IPS-20b (cell line): ENCODE measurements around the gene MAP4K4.

Experiments used
- H3K27ac ChIP-seq: one replicate; pipeline ENCODE4 v1.5.1; 2013; ENCODE audit warnings: low read length
- H3K27me3 ChIP-seq: 2 replicates; pipeline ENCODE4 v1.6.1; 2013; ENCODE audit warnings: mild to moderate bottlenecking, low read length, inconsistent platforms; ENCODE audit not compliant: insufficient read depth
- H3K36me3 ChIP-seq: 2 replicates; pipeline ENCODE4 v1.6.1; 2013; ENCODE audit warnings: low read depth, mild to moderate bottlenecking, inconsistent platforms, low read length, moderate library complexity; ENCODE audit not compliant: insufficient read depth
- H3K4me1 ChIP-seq: 2 replicates; pipeline ENCODE4 v1.6.1; 2013; ENCODE audit warnings: mild to moderate bottlenecking, control low read depth, inconsistent platforms, low read length, moderate library complexity; ENCODE audit not compliant: insufficient read depth
- H3K4me3 ChIP-seq: 2 replicates; pipeline ENCODE4 v1.5.1; 2013; ENCODE audit warnings: mild to moderate bottlenecking, low read length, inconsistent platforms
- H3K9ac ChIP-seq: 2 replicates; pipeline ENCODE4 v1.6.1; 2013; ENCODE audit warnings: low read depth, mild to moderate bottlenecking, inconsistent platforms, low read length, moderate library complexity
- H3K9me3 ChIP-seq: 2 replicates; pipeline ENCODE4 v1.6.1; 2013; ENCODE audit warnings: mild to moderate bottlenecking, low read depth, low read length, inconsistent platforms; ENCODE audit not compliant: insufficient read depth

MAP4K4 gene

DNA sequence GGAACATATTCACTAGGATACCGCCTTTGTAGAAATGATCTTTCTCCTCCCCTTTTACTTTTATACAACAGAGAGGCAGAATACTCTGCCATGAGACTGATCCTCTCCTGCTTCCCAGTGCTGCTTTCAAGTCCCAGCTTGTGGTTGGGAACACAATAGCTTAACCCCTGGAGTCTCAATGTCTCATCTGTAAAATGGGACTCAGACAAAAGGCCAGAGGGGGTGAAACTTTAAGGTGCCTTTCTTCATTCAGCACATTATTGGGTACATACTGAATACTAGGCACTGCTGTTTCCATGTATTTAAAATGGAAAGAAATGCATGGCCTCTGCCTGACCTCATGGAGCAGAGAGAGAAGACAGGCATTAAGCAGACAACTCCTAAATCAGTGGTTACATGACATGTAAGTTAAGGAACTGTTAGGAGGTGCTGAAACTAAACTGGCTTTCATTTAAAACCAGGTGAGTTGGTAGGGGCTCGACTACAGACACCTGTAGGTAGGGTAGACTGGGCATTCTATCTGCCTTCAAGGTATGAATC, 53.8 kb downstream of the MAP4K4 start:
- Histone ChIP-seq H3K4me1 (peaks cover 50% of the 10 kb centered on the region), H3K27ac (no peak overlapping the region), H3K9ac (no peak overlapping the region), H3K36me3 (no peaks in the 10 kb centered on the region), H3K27me3 (no peaks in the 10 kb centered on the region), H3K4me3 (no peak overlapping the region), H3K9me3 (no peaks in the 10 kb centered on the region)

DNA sequence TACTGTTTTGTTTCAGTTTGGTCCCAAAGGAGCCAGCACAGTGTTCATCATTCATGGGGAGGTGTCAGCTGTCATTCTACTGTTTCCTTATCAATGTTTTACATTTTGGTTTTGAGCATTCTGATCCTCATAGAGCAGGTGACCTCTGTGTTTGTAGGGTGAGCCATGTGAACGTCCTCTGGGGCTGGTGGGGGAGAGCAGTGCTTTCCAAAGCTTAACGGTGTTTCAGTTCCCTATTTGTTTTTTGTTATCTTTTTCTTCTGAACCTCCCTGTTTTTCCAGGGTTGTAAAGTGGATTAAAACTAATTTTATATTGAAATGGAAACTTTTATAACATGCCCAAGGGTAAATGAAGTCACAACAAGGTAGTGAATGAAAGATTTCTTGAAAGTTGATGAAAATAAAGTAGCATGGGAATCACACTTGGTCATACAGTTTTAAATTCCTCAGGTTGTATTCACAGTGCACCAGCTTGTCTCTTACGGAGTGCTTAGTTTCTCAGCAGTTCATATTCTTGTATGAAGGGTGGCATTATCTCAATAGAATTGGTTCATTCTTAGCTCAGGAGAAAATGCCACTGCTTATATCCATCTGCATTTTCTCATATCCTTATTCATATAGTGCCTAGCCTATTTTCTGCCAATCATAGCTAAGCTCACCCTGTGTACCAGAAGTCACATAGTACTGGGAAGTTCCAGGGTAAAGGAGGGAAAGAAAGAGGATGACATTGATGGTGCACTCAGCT, 54.5 kb downstream of the MAP4K4 start:
- no peaks in the 10 kb centered on the region for H3K27me3 ChIP-seq
- H3K4me3 ChIP-seq, result no peak overlapping the region
- H3K9ac ChIP-seq, result no peak overlapping the region
- H3K27ac ChIP-seq, result no peak overlapping the region
- no peaks in the 10 kb centered on the region for H3K9me3 ChIP-seq
- no peaks in the 10 kb centered on the region for H3K36me3 ChIP-seq
- peaks cover 48% of the 10 kb centered on the region for H3K4me1 ChIP-seq

DNA sequence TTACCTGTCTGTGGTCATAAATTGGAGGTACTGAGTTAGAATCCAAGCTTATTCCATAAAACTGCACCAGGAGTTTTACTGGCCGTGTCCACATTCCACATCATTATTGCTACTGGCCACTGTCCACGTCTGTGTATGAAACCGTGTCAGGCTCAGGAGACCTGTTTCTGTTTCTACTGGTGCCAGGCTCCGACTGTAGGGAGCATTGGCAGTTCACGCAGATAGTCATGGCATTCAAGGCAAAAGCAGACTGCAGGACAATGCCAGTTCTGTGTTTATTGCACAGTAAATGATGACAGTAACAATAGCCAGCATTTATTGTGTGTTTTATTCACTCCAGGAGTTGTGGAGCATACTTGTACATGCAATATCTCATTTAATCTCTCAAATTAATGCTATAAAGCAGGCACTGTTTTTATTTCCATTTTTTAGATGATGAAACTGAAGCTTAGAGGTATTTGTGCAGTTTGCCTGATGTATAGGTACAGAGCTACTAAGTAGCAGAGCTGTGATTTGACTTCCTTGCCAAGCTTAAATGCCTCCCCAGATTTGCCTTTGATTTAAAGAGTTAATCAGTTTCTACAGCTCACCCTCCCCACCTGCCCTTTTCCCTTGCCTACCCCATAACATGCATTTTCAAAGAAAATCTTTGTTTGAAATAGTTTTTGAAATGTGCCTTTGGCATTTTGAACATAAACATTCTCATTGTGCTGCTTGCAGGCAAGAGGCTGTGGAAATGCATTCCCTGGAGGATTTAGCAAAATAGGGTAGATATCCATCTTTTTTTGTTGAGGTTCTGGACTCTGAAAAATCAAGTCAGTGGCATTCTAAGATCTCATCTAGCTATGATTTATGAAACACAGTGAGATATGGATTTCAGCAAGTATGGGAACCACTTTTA, 55.5 kb downstream of the MAP4K4 start:
- Histone ChIP-seq H3K36me3 (no peaks in the 10 kb centered on the region), H3K27me3 (no peaks in the 10 kb centered on the region), H3K4me3 (no peak overlapping the region), H3K4me1 (peaks cover 47% of the 10 kb centered on the region), H3K27ac (no peak overlapping the region), H3K9ac (no peak overlapping the region), H3K9me3 (no peaks in the 10 kb centered on the region)

DNA sequence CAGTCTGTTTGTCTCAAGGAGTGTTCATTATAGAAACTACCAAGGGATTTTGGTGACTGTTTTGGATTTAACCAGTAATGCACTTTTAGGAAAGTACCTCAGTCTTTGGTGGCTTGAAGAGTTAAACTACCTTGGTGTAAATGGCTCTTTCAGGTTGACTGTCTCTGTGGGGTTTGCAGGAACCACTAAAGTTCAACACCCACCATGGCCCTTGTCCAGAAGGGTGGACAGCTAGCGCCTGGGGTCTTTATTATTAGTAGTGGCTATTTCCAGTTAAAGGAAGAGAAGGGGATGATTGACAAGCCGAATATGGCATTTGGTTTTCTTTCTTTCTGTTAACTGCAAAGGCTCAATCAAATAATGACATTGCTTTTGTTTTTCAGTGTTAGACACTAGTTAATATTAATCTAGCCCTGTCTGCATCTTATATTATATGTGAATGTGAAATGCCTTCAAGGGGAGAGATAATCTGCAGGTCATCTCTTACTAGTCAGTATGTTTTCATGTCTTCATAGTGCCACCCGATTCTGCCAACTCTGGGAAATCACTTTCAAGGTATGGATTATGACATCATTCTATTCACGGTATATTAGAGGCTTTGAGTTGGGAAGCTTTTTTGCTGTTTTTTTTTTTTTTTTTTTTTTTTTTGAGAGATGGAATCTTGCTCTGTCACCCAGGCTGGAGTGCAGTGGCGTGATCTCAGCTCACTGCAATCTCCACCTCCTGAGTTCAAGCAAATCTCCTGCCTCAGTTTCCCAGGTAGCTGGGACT, 56.4 kb downstream of the MAP4K4 start:
- Histone ChIP-seq H3K9ac (no peak overlapping the region), H3K36me3 (no peaks in the 10 kb centered on the region), H3K4me3 (no peak overlapping the region), H3K9me3 (no peaks in the 10 kb centered on the region), H3K4me1 (peaks cover 45% of the 10 kb centered on the region), H3K27ac (no peak overlapping the region), H3K27me3 (no peaks in the 10 kb centered on the region)

DNA sequence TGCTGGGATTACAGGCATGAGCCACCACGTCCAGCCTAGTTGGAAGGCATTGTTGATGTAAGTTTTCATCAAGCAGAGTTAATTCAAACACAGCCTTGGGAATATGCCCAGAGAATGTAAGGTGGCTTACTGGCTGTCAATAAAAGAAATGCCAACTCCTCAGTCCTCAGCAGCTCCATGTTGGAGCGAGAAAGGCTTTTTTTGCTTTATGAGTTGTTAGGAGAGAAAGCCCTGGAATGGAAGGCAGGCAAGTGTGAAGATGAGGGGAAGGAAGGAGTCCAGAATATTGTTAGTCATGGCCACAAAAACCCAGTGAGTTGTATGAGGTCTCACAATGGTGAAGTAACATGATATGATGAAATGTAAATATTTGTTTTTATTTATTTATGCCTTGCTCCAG, 57.1 kb downstream of the MAP4K4 start:
- H3K9ac ChIP-seq, result no peak overlapping the region
- H3K27me3 ChIP-seq, result no peaks in the 10 kb centered on the region
- no peak overlapping the region for H3K27ac ChIP-seq
- no peaks in the 10 kb centered on the region for H3K36me3 ChIP-seq
- peaks cover 45% of the 10 kb centered on the region for H3K4me1 ChIP-seq
- H3K9me3 ChIP-seq, result no peaks in the 10 kb centered on the region
- H3K4me3 ChIP-seq, result no peak overlapping the region; the same call in 1 of the 2 replicates

DNA sequence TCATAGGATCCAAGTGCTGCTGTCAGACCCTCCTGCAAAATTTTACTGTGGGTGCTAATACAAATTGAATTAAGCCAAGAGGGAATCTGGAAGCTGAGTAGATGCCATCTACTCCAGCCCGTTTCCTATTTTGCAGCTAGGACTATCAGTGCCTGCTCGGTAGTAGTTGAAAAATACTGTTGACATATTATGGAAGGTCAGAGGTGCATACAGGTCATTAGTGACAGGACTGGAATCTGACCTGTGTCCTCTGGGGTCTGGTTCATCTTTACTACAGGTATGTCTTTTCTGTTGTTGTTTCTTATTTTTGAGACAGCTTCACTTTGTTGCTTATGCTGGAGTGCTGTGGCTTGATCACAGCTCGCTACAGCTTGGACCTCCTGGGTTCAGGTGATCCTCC, 58.8 kb downstream of the MAP4K4 start:
- H3K27ac ChIP-seq, result no peak overlapping the region
- H3K36me3 ChIP-seq, result no peaks in the 10 kb centered on the region
- H3K9ac ChIP-seq, result no peak overlapping the region
- H3K4me3 ChIP-seq, result no peak overlapping the region
- no peaks in the 10 kb centered on the region for H3K9me3 ChIP-seq
- peaks cover 38% of the 10 kb centered on the region for H3K4me1 ChIP-seq
- no peaks in the 10 kb centered on the region for H3K27me3 ChIP-seq

DNA sequence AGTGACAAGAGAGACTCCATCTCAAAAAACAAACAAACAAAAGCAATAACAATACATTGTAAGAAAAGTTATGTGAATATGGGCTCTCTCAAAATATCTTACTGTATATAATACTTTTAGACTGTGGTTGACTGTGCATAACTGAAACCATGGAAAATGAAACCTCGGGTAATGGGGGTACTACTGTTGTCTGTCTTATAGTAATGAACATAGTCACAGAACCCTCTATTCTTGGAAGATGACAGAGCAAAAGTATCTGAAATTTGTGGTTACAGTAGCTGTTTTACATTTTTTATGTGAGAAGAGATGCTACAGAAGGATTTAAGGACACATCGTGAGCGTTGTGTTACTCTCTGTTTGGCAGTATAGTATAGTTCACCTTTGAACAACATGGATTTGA, 60.5 kb downstream of the MAP4K4 start:
- Histone ChIP-seq H3K4me3 (no peak overlapping the region), H3K27me3 (no peaks in the 10 kb centered on the region), H3K4me1 (peaks cover 42% of the 10 kb centered on the region), H3K36me3 (no peaks in the 10 kb centered on the region), H3K9me3 (no peaks in the 10 kb centered on the region), H3K27ac (no peak overlapping the region), H3K9ac (no peak overlapping the region)

DNA sequence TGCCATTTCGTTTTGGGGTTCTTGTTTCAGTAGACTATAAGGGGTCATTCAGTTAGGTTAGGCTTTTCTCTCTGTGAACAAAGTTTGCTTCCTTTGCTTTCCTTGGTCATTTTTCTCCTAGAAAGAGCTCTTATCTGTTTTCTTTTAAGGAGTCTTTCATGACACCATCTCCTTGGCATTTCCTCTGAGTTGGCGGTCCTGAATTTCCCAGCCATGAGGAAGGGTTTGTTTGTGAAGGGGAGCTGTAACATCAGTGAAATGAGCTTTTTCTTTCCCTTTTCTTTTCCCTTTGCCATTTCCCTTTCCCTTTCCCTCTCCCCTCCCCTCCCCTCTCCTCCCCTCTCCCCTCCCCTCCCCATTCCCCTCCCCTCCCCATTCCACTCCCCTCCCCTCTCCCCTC, 61.7 kb downstream of the MAP4K4 start:
- no peak overlapping the region for H3K9ac ChIP-seq
- H3K27ac ChIP-seq, result no peak overlapping the region
- no peaks in the 10 kb centered on the region for H3K27me3 ChIP-seq
- no peak overlapping the region for H3K4me3 ChIP-seq
- peaks cover 44% of the 10 kb centered on the region for H3K4me1 ChIP-seq
- H3K9me3 ChIP-seq, result no peaks in the 10 kb centered on the region
- no peaks in the 10 kb centered on the region for H3K36me3 ChIP-seq

DNA sequence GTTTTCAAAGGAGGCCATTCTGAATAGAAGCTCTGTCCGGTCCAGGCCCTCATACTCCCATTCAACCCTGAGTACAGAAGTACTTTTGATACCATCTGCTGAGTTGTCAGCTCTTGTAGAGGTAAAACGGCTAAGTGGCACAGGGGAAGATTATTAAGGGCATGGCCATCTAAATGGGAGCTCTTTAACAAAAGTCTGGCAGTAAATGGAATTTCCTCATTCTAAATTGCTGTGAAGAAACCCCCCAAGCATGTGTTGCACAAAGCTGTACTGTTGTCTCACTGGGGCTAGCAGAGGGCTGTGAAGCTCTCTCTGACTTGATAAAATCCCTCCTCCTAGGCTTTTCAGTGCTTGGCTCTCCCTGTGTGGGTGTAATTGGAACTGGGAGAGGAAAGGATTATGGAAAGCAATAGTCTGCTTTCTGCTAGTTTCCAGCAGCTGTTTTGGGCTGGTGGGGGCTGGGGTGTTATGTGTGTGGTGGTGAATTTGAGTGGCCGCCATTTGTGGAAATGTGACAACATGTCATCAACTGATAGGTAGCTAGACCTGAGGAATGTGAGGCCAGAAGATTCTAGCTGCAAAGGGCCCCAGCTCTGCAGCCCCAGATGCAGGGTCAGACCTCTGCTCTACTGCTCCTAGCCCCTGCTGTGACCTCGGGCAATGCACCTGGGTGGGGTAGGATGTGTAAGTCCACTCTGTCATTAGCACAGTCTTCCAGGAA, 65.1 kb downstream of the MAP4K4 start:
- Histone ChIP-seq H3K36me3 (no peaks in the 10 kb centered on the region), H3K4me1 (peaks cover 51% of the 10 kb centered on the region), H3K4me3 (no peak overlapping the region)

DNA sequence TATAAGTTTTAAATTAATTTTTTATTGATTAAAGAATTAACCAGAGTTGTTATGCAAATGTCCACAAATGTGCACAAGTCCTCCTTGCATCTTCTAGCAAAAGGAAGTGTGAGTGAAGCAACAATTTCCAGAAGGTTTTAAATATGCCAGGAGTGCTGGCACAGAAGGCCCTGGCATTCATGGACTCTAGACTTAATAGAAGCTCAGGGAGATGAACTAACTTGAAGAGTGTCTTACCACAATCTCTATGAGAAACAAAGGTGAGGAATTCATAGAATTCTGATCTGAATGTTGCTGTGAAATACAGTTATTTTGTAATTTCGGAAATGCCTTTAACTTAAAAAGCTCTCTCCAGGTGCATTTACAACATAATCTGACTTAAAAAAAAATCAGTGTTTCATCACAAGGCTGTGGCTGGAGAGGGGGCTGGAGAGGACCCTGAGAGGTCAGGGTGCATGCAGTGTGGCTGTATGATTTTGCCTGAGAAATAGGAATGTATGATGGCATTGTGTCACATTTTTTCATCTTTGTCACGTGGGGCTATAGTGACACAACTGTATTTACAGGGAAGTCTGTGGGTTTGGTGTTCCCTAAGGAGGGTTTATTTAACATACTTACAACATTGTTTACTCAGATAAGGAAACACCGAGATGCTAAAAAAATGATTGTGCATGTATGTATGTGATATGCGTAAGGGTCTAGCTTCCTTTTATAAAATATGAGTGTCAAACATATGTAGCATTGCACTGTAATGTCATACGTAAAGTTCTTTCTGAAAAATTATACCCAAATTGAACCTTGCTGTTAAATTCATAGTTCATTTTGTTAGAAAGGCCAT, 66.2 kb downstream of the MAP4K4 start:
- Histone ChIP-seq H3K4me1 (peaks cover 61% of the 10 kb centered on the region), H3K36me3 (no peaks in the 10 kb centered on the region), H3K27ac (no peak overlapping the region), H3K27me3 (no peaks in the 10 kb centered on the region), H3K4me3 (no peak overlapping the region), H3K9ac (no peak overlapping the region), H3K9me3 (no peaks in the 10 kb centered on the region)

More for the DNA sequence above, 65.1 kb downstream of the MAP4K4 start:
- Histone ChIP-seq H3K27ac (no peak overlapping the region), H3K9me3 (no peaks in the 10 kb centered on the region), H3K9ac (no peak overlapping the region), H3K27me3 (no peaks in the 10 kb centered on the region)
